Retinal pigment epithelial cell (primary cell): ENCODE data around the gene TMC3.

ENCODE experiments used
- DNase-seq: peaks from one replicate; pipeline ENCODE4 v3.0.0-alpha.2; 2010; ENCODE audit warnings: low read depth
- H3K4me3 ChIP-seq: 2 replicates; pipeline ENCODE4 v1.5.1; 2011; ENCODE audit warnings: mild to moderate bottlenecking, low read length, control low read depth, moderate library complexity
- CTCF ChIP-seq: conservative IDR thresholded peaks from 2 replicates; pipeline ENCODE4 v1.5.1; 2011; ENCODE audit warnings: low read depth, low read length, control low read depth, inconsistent platforms

TMC3 gene

GRCh38 chr15:81411969-81412633, 38.1 kb upstream of the TMC3 start:
- no peak for TF ChIP-seq CTCF
- DNase-seq, result no peak
- H3K4me3 ChIP-seq, result no peak overlapping the region

- H3K4me3 ChIP-seq, result no peak overlapping the region
- no peak for TF ChIP-seq CTCF
- no peak for DNase-seq
Observed at GRCh38 chr15:81411051-81411450, 37.0 kb upstream of the TMC3 start.

GRCh38 chr15:81410318-81410753, 36.3 kb upstream of the TMC3 start:
- DNase-seq, result peak; percentile 17
- no peak overlapping the region for H3K4me3 ChIP-seq
- TF ChIP-seq CTCF, result peak; percentile 57

GRCh38 chr15:81407718-81408117, 33.7 kb upstream of the TMC3 start:
- no peak overlapping the region for H3K4me3 ChIP-seq
- TF ChIP-seq CTCF, result no peak
- no peak for DNase-seq

- no peak overlapping the region for H3K4me3 ChIP-seq
- no peak for TF ChIP-seq CTCF
- no peak for DNase-seq
Observed at GRCh38 chr15:81407176-81407575, 33.2 kb upstream of the TMC3 start.

GRCh38 chr15:81400640-81401236, 26.7 kb upstream of the TMC3 start:
- peak; percentile 80 for TF ChIP-seq CTCF
- no peak overlapping the region for H3K4me3 ChIP-seq
- DNase-seq, result peak; percentile 18
